Transverse colon (tissue), 4 donors: ENCODE data around the gene PLTP.
"Not testable (repeated sequence)": the region's sequence is repeated elsewhere in the genome, so short reads cannot be mapped to it uniquely, and the experiment has no call there.

Source experiments
- CTCF ChIP-seq, 5 experiments: fragments of 200-600 bp in 3 of 5; fragments of 450-650 bp in 2 of 5; sonication (generic) in 3 of 5; IDR thresholded peaks; 1 replicate in 2 of 5; 2 replicates in 3 of 5; pipeline ENCODE4 v1.5.1; 2016 to 2017; ENCODE audit warnings: antibody characterized with exemption in 5 of 5, inconsistent platforms in 3 of 5, mild to moderate bottlenecking in 2 of 5, moderate library complexity in 1 of 5
- POLR2AphosphoS5 ChIP-seq, 3 donors: sonication (generic); formaldehyde crosslinking; IDR thresholded peaks; one replicate each; pipeline ENCODE4 v1.6.1; 2016; ENCODE audit warnings: antibody characterized with exemption in 3 of 3

DNA sequence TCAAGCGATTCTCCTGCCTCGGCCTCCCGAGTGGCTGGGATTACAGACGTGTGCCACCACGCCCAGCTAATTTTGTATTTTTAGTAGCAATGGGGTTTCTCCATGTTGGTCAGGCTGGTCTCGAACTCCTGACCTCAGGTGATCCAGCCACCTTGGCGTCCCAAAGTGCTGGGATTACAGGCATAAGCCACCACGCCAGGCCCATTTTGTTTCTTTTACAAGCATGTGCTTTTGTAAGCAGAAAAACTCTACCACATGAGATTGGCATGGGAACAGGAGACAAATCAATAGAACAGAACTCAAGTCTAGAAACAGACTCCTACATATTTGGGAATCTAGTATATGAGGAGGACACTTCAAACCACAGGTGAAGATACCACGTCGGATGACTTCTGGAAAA, 44.4 kb upstream of the PLTP start:
- TF ChIP-seq CTCF, POLR2AphosphoS5 (IDR thresholded peaks at IDR 0.05): not testable (repeated sequence)
